HG02763 (cell line): ENCODE data around the gene TBC1D16.

Experiments
- ATAC-seq: cut with Tn5 transposase; IDR thresholded peaks from one replicate; pipeline ENCODE4 v1.9.1; 2021; ENCODE audit warnings: mild to moderate bottlenecking, moderate library complexity; ENCODE audit not compliant: unreplicated experiment

Gene TBC1D16

DNA sequence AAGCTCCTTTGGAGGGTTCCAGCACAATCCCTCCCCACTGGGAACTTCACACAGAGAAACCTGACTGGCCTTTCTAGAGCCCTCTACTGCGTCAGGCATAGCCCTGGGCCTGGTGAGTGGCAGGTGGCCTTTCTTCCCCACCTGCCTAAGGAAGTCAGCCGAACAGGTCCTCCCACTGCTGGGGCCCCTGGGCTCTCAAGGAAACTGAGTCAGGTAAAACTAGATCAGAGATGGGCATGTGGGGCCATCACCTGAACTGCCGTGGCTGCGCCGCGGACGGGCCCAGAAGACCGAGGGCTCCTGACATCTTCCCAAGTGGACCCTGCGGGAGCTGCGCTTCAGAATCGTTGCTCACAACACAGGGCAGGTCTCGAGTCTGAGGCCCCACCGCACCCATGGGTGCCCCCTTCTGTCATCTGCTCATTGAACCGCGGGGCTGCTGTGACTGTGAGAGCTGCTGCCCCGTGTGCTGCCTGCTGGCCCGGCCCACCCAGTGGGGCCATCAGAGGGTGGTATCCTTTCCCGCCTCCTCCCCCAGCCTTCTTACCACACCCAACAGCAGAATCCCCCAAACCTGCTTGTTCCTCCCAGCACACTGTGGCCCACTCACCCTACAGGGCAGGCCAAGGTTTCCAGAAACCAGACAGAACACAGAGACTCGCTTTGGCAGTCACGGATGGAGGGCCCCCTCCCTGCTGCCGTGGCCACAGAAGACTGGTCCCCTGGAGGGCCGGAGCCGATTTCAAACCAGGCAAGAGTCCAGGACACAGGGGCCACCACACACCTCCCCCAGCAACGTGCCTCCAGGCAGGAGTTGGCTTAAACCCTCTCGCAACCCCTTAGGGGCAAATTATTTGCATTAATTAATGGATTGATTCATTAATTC is 81.1 kb downstream of the TBC1D16 start:
- no peak for ATAC-seq

DNA sequence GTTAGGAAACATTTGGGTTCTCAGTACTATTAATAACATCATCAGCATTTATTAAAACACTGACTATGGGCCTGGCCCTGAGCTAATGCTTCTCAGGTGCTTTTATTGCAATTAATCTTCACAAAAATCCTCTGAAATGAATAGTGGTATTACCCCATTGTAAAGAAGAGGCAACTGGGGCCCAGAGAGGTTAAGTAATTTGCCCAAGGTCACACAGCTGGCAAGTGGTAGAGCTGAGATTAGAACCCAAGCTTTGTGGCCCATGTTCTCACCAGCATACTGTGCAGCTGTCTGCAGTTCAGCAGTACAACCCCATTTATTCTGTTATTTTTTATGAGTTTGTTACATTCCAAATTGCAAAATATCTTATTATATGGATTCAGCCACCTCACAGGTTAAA is 82.3 kb downstream of the TBC1D16 start:
- ATAC-seq: no peak

DNA sequence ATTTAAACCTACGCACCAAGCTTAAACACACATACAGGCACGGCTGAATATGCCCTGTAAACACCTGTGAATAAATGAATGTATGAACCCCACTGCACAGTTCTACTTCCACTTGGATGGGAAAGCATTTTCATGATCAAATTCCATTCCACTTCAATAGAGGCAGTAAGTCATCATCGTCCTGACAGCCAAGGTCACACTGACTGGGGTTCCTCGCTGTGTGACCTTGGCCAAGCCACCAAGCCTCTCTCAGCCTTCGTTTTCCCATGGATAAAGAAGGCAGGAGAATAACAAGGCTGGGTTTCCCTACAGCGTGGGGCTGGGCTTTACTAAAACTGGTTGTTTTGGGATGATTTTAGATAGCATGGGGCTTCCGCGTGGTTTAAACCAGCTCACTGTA is 82.8 kb downstream of the TBC1D16 start:
- ATAC-seq: no peak

DNA sequence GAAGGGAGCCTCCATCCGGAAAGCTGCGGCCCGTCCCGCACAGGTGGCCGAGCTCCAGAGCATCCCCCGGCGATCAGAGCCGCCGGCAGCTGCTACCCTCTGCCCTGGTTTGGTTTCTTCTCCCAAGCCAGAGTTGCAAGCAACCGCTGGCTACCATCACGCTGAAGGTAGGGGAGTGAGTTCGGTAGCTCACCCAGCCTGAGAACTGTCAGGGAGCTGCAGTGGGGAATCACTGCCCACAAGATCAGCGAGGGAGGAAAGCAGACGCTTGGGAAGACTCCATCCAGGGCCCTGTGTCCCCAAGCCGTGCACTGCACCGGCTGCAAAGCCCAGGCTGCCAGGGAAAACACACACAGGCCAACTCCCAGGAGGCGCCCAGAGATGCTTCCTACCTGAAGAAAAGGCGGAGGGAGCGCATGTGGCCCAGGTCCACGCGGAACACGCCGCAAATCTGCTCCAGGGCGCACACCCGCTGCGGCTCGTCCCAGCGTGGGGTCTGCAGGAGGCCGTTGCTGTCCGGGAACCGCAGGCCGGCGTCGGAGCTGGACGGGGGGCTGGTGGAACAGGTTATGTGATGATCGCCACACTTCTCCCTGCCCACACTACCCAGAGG is 83.3 kb downstream of the TBC1D16 start:
- no peak for ATAC-seq

DNA sequence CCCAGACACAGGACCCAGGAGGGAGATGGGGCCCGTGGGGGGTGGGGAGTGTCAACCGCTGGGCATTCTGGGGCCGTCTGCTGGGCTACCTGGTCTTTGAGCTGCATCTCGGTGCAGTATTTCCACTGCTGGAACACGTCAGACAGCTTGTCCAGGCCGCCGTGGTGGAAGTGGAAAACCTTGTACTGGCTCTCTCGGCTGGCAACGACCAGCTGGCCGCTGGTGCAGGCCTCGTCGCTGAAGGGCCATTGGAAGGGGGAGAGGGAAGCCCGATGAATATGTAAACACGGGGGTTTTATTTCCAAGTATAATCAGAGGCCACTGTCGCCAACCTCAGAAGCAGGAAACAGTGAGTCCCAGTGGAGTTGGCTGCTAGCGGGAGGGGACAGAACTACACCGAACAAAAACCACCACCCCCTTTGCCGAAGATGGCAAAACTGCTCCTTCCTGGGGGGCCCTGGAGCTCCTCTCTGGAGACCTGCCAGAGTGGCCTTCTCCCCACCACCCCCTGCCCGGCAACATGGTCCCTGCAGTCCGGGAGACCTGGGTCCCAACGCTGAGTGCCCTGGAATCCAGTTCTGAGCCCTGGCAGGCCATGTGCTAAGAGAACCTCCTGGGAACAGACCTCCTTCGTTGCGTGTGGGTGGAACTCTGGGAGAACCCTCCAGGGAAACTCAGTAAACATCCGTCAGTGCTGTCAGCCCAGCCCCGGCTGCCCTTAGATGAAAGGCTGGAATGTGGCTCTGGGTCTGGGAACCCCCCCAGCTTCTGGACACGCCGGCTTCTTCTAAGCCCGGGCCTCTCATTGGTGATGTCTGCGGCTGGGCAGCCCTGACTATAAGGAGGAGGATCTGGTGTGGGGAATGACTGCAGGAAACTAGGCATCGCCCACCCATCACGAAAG is 84.1 kb downstream of the TBC1D16 start:
- no peak for ATAC-seq

DNA sequence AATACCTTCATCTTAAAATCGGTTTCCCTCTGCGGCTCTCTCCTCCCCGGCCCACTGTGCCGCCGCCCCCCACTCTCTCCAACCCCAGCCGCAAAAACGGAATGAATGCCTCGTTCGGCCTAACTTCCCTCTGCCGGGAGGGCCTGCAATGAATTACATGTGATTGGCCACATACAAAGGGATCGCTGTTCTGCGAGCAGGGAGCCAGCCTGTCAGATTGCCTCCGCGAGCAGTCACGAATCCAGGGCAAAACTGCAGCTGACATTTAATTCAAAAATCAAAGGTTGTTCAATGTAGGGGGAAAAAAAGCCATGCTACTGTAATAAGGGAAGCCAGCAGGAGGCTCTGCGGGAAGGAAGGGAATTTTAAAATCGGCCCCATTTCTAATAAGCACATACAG is 84.9 kb downstream of the TBC1D16 start:
- no peak for ATAC-seq

DNA sequence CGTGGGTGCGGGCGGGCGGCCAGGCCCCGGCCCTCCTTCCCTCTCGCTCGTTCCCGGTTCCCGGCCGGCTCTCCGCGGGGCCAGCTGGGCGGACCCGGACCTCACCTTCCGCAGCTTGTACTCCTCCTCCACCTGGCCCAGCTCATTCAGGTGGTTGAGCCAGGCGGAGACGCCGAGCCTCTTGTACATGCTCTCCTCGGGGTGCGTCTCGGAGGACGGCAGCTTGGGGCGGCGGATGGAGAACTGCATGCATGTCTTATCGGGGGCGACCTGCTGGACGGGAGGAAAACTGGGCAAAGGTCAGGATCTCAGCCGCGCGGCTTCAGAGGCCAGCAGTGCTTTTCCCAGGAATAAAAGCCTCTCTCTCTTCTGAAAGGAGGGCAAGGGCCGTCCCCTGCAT is 85.4 kb downstream of the TBC1D16 start:
- no peak for ATAC-seq

DNA sequence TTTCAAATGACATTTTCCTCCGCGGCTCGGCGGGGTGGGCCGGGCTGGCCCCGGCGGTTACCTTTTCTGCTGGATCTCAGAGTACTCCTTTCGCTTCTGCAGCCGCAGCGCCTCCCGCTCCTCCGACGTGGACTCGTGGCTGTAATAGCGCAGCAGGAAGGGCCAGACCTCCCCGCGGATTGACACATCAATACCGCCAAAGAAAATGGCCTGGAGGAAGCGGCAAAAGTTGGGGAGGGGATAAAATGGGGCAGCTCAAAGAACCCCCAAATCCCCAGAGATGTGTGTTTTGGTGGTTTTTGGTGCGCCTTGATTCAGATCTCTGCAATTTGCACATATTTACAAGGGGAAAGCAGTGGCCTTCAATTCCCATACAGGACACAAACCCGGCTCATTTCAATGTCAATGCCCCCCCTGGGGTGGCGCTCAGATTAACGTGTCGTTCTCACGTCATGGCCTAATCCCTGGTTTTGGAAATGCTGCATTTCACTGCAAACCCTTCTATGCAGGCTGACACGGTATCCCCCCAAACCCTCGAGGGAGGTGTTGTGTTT is 85.9 kb downstream of the TBC1D16 start:
- no peak for ATAC-seq

DNA sequence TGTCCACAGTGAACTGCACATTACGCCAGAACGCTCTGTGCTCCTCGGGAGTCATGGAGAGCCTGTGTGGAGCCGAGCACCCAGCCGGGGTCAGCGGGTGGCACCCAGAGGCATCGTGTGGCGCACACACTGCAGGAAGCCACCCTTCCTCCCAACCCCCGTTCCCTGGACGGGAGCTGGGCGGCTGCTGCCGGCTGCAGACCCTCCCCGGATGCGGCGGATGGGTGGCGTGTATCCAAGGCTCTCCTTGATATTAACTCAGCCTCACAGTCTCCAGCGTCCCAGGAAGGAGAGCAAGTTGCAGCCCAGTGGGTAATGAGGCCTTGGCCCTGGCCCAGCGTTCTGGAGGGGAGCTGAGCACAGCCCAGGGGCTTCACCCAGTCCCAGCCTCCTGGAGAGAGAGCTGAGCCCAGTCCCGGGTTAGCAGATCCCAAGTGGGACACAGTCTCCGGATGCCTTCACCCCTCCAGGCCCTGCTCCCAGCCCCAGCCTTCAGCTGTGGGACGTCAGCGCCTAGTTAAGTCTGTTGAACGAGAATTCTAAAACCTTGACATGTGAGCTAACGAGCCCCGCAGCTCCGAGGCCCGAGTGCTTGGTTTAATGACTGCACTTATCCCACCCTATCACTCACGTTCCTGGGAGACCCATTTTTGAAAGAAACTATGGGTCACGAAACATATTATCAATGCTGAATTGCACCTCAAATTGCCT is 86.6 kb downstream of the TBC1D16 start:
- ATAC-seq: no peak

DNA sequence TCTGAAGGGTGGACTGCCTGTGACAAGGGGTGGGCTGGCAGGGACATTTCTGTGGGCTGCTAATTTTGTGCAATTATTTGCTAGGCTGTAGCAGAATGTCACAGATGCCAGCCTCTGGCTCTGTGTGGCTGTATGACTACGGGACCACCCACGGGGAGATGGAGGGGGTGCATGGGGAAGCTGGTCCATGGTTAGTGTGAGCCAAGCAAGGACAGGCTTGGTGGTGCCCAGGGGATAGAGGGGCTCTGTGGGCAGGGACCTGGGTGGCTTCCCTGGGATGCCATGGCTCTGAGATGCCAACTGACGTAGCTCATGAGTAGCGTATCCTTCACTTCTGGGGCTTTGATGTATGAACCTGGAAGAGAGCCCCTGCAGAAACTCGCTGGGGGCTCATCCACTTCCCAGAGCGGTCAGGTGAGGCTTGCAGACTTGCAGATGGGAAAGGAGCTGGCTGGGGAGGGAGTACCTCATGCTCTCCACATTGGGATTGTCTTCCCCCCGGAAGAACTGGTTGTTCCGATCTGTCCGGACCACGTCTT is 87.2 kb downstream of the TBC1D16 start:
- ATAC-seq: no peak

DNA sequence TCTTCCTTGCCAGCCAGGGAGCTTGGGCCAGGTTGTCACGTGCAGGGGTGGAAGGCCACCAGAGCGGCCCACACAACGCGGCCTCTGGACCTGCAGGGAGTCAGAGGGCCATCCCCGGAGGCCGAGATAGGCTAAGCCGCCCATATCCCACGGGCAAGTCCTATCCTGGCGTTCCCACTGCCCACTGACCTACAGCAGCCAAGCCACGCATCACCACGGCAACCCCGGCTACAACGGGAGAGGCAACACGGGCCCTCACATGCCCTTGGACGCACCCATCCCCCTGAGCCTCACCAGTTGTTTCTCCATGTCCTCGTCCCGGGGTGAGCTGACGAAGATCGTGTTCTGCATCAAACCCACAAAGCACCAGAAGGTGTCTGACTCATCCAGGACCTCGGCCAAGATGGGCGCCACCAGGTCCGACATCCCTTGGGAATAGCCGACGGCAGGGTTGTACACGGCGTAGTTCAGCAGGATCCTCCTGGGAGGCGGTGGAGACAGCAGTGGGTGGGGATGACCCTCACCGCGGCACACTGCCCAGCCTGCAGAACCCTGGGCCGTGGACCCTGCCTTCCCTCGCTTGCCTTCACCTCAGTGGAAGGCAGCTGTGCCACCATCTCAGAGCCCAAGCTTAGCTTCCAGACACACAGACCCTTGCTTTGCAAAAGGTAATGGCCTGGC is 88.2 kb downstream of the TBC1D16 start:
- no peak for ATAC-seq

DNA sequence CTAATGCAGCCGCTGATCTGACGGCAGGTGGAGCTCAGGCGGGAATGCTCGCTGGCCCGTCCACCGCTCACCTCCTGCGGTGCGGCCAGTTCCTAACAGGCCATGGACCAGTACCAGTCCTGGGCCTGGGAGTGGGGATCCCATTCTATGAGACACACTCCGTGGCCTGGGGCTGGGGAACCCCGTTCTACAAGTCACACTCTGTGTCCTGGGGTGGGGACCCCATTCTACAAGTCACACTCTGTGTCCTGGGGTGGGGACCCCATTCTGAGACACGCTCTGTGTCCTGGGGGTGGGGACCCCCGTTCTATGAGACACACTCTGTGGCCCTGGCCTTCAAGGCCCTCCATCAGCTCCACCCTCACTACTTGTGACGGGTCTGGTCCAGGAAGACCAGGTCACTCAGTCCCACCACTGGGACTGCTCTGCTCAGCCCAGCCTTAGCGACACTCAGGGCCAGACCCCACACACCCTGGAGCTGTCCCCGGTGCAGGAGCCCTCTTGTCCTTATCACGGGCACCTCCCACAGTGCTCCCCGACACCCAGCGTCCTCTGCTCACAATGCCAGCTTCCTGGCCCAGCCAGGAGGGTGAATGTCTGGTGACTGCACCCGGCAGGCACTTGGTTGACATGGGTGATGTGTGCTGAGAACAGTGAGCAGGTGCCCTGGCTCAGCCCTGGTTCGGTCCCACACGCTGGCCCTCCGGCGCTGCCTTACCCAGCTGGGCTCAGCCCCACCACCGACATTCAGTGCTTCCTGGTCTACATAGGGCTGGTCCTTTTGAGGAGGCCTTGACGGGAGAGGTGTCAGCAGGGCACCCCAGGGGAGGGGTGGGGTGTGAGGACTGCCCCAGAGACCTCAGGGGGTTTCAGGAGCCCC is 89.1 kb downstream of the TBC1D16 start:
- ATAC-seq: no peak

DNA sequence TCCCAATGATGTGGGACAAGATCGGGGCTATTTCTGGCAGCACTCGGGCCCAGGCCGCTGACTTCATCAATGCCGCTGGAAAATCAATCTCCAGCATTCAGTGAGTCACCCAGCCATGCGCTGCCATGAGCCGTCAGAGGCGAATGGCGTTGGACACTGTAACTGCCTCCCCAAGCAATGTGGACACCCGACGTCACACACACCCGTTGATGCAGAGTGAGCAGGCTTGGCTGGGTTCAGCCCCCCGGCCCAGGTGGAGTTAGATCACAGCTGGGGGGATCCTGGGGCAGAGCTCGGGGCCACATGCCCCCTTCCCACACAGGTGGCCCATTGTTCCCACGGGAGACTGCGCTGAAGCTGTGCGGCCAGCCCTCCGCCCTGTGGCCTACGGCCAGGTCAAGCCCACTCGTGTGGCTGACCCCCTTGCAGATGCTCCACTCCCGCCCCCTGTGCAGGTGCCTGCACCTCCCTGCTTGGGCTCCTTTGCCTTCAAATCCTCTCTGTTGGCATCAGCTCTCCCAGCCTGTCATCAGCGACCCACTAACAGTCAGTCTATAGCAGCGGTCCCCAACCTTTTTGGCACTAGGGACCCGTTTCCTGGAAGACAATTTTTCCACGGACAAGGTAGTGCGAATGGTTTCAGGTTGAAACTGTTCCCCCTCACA is 89.9 kb downstream of the TBC1D16 start:
- no peak for ATAC-seq

DNA sequence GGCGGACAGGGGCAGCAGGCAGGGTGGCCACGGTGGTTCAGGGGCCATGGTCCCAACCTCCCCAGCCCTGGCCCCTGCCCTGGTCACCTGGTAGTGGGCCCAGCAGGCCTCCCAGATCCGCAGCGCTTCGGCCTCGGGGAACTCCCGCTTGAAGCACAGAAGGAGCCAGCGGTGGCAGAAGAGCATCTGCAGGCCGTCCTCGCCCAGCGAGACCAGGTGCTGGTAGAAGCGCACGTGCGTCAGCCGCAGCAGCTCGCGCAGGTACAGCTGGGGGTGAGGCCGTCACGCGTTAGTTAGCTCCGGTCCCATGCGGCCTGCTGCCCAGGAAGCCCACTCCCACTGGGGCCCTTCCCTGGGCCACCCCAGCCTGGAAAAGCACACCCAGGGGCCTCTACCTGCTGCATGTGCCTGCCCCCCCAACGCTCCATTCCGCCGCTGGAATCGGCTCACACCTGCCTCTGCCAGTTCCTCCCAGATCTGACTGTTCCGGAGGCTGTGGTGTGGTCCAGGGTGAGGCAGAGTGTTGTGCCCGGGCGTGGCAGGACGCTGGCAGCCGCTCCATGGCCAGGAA is 90.8 kb downstream of the TBC1D16 start:
- ATAC-seq: no peak

DNA sequence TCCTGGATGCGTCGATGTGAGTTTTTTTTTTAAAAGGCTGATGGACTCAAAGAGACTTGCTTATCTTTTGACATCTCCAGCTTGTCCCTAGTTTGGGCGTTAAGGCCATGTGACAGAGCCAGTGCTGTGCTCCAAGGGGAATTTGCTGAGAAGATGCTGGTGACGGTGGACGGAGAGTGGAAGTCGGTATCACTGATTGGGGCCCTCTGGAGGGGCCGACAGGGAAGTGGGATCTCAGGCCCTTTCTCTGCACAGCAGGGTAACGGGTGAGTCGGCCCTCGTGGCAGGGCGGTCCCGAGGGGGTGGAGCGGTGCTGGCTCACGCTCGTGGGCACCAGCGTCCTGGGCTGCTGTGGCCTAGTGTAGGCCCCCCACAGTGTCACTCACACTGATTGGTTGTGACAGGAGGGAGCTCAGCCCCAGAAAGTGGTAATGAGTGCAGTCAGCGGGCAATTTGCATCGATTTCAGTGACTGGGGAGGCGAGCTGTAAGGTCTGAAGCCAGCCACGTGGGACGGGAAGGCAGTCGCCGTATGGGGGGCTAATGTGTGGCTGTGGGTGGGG is 91.3 kb downstream of the TBC1D16 start:
- no peak for ATAC-seq

DNA sequence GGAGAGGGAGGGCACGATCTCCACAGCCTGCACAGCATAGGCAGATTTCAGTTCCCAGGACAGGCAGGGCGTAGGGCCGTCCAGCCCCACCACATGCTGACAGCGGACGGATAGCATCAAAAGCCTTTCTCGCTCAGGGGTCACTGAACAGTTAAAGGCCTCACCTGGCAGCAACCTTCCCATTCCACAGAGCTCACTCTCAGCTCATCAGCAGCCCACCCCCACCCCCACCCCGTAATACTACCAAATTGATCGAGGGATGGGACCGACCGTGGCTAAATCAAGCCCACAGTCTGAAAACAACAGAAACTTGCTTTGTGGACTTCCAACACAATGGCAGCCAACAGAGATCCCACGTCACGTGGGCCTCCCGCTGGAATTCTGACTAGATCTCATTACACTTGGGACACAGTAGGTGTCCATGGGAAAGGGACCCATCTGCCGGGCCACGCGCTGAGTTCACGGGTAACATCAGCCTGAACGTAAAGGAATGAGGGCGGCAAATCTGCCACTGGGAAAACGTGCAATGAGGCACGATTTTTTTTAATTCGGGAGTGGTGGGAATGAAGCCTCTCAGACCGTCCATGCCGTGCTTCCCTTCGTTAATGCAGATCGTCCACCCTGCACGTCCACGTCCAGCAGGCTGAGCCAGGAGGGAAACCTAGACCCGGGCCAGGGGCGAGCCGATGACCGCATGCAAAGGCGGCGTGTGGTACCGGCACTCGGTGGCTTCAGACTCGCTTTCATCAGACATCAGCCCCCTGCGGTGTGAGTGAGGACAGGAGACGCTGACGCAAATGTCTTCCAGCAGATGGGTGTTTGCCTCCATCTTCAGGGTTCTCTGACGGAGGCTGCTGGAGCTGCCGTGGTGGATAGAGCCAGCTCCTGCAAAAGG is 92.1 kb downstream of the TBC1D16 start:
- ATAC-seq: no peak
